ENCODE measurements around the gene HMGN4.
A peak's percentile ranks its signal among the peaks of the same experiment; 100 is the strongest.
"Not testable (repeated sequence)": the region's sequence is repeated elsewhere in the genome, so short reads cannot be mapped to it uniquely, and the experiment has no call there.

Gene HMGN4

GRCh38 chr6:26537846-26538571, at the start of gene HMGN4:
TSS of gene HMGN4 (plus strand) at chr6:26538366. CDS start at chr6:26545207, 6,841 bp downstream.
- peak; percentile 91 for DNase-seq (ENCODE audit: low read depth, low spot score)

- no peak for DNase-seq (ENCODE audit: low read depth, low spot score)
These were observed 47.9 kb upstream of the HMGN4 start for GRCh38 chr6:26489996-26490964.

GRCh38 chr6:26491604-26492003, 46.6 kb upstream of the HMGN4 start:
- DNase-seq (ENCODE audit: low read depth, low spot score) = no peak

- no peak for DNase-seq (ENCODE audit: low read depth, low spot score)
These were observed 44.9 kb upstream of the HMGN4 start for GRCh38 chr6:26493258-26493657.

GRCh38 chr6:26494117-26494516, 44.0 kb upstream of the HMGN4 start:
- no peak for DNase-seq (ENCODE audit: low read depth, low spot score)

GRCh38 chr6:26495281-26495680, 42.9 kb upstream of the HMGN4 start:
- DNase-seq (ENCODE audit: low read depth, low spot score) = no peak

- no peak for DNase-seq (ENCODE audit: low read depth, low spot score)
These were observed 40.6 kb upstream of the HMGN4 start for GRCh38 chr6:26497610-26498009.

- DNase-seq (ENCODE audit: low read depth, low spot score) = no peak
These were observed 38.1 kb upstream of the HMGN4 start, which contains the start of gene BTN1A1 for GRCh38 chr6:26500102-26500501. TSS of gene BTN1A1 (plus strand) at chr6:26500303. CDS start at chr6:26501287, 984 bp downstream.

- DNase-seq (ENCODE audit: low read depth, low spot score) = peak; percentile 54
These were observed 36.6 kb upstream of the HMGN4 start for GRCh38 chr6:26501482-26501986.

GRCh38 chr6:26502165-26502564, 36.0 kb upstream of the HMGN4 start:
- DNase-seq (ENCODE audit: low read depth, low spot score) = no peak

- no peak for DNase-seq (ENCODE audit: low read depth, low spot score)
These were observed 35.5 kb upstream of the HMGN4 start for GRCh38 chr6:26502626-26503025.

GRCh38 chr6:26507658-26508057, 30.5 kb upstream of the HMGN4 start:
- no peak for DNase-seq (ENCODE audit: low read depth, low spot score)

- DNase-seq (ENCODE audit: low read depth, low spot score) = not testable (repeated sequence)
These were observed 27.1 kb upstream of the HMGN4 start for GRCh38 chr6:26511033-26511432.

- DNase-seq (ENCODE audit: low read depth, low spot score) = no peak
These were observed 23.2 kb upstream of the HMGN4 start for GRCh38 chr6:26514984-26515383.

GRCh38 chr6:26516481-26517427, 21.4 kb upstream of the HMGN4 start:
- no peak for DNase-seq (ENCODE audit: low read depth, low spot score)

GRCh38 chr6:26519359-26519758, 18.8 kb upstream of the HMGN4 start:
- DNase-seq (ENCODE audit: low read depth, low spot score) = no peak

GRCh38 chr6:26520237-26520849, 17.8 kb upstream of the HMGN4 start:
- no peak for DNase-seq (ENCODE audit: low read depth, low spot score)

GRCh38 chr6:26520850-26521599, 17.1 kb upstream of the HMGN4 start:
- DNase-seq (ENCODE audit: low read depth, low spot score) = peak; percentile 94

- DNase-seq (ENCODE audit: low read depth, low spot score) = peak; percentile 85
These were observed 16.4 kb upstream of the HMGN4 start for GRCh38 chr6:26521600-26522391.

Data from astrocyte of the hippocampus (primary cell).